GM11168 (cell line): Measurements from ENCODE around the gene BCAP31.

Source experiments
- in situ Hi-C: fragments of 300-500 bp; cut with MboI; formaldehyde crosslinking; loops from one replicate; pipeline ENCODE4 v1.12.0; 2022; ENCODE audit warnings: low sequenced_read_pairs; ENCODE audit not compliant: unreplicated experiment

The BCAP31 gene

DNA sequence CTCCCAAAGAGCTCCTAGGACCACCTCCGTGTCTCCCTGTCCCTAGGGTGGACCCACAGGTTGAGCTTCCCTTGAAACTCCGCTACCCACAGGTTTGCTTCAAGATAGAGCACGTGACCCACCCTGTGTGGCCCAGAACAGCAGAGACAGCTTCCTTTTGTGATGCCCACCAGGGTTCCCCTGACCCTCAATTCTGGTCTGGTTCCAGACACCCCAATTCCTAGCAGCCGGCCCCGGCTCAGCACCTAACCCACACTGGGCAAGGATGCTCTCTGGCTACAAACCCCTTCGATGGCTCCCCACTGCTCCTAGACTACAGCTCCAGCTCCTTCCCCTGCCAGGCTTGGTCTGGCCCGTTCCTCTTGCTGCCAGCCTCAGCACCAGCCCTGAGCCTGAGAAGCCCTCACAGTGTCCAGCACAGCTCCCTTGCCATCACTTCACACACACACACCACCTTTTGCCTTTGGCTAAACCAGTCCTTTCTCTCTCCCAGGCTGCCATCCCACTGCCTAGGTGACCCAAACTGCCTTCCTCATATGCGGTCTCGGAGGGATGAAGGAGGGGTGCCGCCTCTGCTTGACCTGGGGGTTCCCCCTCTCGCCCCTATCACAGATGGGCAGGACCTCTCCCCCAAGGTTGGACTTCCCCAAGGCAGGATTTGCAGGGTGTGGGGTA, 56.8 kb downstream of the BCAP31 start:
- in situ Hi-C loops = loop anchor here (10.0 kb wide), 3 partner anchors 63 to 713 kb away; no protein-coding TSS in a partner anchor

DNA sequence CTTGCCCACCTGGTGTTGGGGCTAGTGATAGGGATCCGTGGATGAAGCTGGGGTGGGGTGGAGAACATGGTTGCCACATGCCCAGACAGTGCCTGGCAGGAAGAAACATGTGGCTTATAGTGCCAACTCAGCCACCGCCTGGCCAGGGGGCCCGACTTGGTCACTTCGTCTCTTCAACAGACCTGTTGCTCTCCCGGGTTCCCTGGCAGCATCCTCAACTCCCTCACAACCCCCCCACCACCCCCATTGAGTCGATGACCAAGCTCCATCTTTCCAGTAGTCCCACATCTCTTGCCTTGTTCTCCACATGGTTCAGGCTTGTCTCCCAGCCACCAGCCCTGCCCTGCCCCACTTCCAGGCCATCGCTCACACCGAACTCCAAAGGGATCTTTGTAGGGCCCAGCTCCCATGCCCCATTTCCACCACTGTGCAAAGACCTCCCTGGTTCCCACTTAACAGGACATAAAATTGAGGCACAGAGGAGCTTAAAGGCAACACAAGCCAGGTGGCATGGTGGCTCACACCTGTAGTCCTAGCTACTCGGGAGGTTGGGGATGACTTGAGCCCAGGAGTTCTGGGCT, 58.4 kb downstream of the BCAP31 start:
- in situ Hi-C loops = loop anchor here (10.0 kb wide), 3 partner anchors 61 to 711 kb away; no protein-coding TSS in a partner anchor

DNA sequence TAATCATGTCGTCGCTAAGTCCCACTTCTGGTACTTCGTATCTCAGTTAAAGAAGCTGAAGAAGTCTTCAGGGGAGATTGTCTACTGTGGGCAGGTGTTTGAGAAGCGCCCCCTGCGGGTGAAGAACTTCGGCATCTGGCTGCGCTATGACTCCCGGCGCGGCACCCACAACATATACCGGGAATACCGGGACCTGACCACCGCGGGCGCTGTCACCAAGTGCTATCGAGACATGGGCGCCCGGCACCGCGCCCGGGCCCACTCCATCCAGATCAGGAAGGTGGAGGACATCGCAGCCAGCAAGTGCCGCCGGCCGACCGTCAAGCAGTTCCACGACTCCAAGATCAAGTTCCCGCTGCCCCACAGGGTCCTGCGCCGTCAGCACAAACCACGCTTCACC, 61.9 kb downstream of the BCAP31 start:
- in situ Hi-C loops = loop anchor here (10.0 kb wide), 3 partner anchors 57 to 707 kb away; no protein-coding TSS in a partner anchor

DNA sequence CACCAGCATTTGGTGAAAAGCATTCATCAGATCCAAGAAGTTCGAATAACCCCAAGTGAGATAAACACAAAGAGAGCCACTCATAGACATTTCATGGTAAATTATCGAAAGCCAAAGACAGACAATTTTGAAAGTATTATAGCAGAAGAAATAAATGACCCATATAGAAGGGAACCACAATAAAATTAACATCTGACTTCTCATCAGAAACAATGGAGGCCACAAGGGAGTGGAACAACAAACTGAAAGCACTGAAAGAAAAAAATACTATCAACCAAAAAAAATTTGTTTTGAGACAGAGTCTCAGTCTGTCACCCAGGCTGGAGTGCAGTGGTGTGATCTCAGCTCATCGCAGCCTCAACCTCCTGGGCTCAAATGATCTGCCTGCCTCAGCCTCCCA, 64.9 kb downstream of the BCAP31 start:
- in situ Hi-C loops = no loop called here

DNA sequence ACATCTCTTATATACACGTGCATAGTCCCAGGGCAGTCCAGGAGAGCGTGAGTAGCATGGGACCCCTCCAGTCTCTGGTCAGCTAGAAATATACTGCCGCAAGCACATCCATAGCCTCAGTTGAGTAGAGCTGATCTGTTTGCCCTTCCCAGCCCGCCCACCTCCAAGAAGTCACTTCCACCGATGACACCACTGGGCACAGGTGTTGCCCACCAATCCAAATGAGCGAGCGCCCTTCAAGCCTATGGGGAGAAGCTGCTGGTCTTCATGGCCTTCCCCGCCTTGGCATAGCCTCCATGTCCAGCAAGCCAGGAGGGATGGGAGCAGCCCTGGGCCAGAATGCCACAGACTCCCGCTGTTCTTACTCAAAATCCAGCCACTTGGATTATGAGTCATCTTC, 67.0 kb downstream of the BCAP31 start:
- in situ Hi-C loops = no loop called here

DNA sequence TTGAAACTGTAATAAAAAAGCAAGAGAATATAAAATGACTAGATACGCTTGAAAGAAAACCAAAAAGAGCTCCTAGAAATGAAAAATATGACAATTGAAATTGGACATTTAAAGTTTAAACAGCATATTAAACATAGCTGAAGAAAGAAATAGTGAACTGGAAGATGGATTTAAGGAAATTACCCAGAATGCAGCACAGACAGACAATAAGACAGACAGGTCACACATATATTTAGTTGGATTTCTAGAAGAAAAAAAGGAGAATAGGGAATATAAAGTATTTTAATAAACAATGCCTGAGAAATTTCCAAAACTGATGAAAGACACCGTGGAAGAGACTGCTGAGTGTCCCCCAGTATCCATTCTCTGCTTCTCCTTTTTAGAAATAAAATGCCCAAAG, 70.6 kb downstream of the BCAP31 start:
- in situ Hi-C loops = no loop called here

DNA sequence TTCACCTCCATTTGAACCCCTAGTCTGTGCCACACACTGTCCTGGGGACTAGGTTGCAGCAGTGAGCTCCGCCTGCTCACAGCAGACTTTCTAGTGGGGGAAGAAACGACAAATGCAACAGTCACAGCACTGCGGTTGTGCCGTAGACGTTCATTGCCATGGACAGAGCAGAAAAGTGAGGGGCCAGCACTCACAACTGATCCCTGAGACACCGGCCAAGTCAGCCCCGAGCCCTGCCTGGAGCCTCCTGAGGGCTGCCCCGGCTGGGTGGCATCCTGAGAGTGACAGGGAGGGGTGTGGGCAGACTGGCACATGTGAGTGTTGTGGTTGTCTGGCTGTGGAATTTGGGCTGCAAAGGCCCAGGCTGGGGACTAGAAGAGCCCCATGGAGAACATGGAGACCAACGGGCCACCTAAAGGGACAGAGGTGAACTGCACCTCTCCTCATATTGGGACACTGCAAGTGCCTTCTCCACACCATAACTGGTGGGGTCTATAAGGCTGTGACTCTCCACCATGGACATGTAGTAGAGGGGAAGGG, 72.6 kb downstream of the BCAP31 start:
- in situ Hi-C loops = no loop called here

DNA sequence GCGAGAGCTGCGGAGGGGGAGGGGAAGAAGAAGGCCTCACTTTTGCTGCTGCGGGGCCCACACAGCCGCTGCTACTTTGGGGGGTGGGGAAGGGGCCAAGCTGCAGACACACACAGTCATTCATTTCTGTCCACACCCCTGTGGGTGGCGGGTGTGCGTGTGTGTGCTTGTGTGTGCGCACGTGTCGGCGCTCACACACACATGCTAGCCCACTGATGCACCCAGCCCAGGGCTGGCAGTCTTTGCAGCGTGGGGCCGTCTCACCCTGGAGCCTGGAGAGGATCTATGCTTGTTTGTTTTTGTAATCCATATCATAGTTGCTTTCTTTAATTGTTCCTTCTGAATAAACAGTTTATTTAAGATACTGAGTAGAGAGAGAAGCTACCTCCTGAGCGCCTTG, 73.2 kb downstream of the BCAP31 start:
- in situ Hi-C loops = no loop called here
